Fibroblast of upper back skin (primary cell): ENCODE data around the gene COL2A1.
A peak's percentile ranks its signal among the peaks of the same experiment; 100 is the strongest.

Experiments
- DNase-seq: peaks from one replicate; pipeline ENCODE4 v3.0.0-alpha.2; 2013

The COL2A1 gene

GRCh38 chr12:47942614-47943225 lies 61.6 kb downstream of the COL2A1 start:
- DNase-seq: no peak

DNA sequence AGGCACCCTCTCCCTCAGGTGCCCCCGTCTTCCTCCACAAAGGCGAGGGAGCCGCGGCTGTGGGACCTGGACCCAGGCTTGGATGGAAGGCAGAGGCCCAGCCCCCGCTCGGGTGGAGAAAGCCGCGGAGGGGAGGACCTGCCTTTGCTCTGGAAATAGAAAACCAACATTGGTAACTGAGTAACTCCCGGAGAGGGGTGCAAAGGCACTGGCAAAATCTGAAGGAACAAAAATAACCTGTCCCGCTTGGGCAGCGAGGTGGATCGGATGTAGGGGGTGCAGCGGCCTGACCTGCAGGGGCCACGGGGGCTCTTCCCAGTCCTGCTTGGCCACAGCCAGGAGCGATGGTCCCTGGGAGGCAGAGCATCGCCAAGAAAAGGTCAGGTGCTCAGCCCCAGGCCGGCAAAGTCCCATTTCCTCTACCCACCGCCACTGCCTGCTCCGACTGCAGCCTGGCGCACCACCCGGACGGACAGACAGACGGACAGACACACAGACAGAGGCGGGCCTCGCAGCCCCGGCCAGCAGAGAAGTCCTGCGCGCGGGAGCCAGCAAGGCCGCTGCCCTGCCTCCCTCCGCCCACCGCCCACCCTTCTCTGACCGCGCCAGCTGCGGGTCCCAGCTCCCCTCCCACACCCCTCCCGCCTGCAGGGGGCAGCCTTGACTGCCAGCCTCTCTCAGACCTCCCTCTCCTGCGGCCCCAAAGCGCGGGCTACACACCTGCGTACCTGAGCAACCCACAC lies 62.2 kb downstream of the COL2A1 start:
- no peak for DNase-seq

DNA sequence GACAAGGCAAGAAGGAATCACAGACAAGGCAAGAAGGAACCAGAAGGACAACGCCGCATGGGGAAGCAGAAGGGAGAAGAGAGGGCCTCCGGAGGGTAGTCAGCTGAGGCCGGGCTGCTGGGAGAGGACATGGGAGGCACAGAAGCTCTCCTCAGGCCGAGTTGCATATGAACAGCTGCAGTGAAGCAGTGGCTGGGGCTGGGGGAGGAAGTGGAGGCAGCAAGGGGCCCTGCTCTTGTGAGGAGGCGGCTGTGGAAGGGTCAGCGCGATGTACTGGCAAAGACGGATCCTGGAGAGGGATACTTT lies 62.8 kb downstream of the COL2A1 start:
- no peak for DNase-seq

- DNase-seq: no peak
These were observed 63.4 kb downstream of the COL2A1 start for GRCh38 chr12:47940773-47941474.

- no peak for DNase-seq
These were observed 65.2 kb downstream of the COL2A1 start for GRCh38 chr12:47939009-47939601.

DNA sequence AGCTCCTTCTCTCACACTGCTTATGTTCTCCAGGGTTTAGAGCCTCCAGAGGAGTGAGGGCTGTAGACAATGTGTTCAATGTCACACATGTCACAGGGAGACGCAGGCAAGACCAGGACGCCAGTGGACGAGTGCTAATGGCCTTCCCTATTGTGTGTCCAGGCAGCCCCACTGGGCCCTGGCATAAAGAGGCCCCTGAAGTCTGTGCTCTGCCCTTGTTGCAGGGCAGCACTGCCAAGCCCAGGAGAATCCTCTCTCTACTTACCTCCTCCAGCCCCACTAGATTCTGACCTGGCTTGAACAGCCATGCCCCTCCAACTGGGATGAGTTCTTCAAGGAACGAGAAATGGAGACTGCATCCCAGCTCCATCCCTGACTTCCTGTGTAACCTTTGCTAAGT lies 65.7 kb downstream of the COL2A1 start:
- DNase-seq: no peak

- peak; percentile 52 for DNase-seq
These were observed 66.2 kb downstream of the COL2A1 start for GRCh38 chr12:47938093-47938492.

- peak; percentile 86 for DNase-seq
These were observed 69.1 kb downstream of the COL2A1 start for GRCh38 chr12:47935184-47935583.

DNA sequence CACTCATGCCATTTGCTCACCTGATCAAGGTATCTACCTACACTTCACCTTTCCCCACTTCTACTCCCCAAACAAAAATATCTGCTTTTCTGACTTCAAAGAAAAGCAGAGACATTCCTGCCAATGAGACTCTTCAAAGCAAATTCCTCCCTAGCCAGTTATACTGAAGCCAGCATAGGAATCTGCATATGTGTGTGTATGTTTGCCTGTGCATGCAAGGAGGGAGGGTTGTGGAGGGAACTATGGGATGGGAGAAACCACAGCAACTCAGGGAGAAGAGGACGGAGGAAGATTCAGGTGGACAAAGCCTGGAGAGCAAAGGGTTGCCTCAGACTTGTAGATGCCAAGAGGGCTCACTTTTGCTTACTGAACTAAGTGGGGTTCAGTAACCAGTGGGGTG lies 73.1 kb downstream of the COL2A1 start:
- no peak for DNase-seq

DNA sequence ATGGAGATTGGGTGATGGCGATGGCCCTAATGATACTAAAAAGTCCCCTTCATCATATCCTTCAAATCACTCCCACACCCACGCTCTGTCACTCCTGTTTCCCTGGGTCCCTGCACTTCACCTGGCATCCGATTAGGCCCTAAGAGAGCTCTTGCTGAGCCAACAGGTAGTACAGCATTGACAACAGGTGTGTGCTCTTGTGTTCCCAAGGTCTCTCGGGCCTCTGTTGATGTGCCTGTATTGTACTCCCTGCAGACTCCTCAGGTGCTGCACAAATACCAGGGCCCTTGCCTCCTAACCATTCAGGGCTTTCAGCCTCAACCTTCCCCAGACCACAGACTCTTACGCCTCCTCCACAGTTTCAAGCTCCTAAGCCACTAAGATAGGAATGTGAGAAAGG lies 73.6 kb downstream of the COL2A1 start:
- no peak for DNase-seq

GRCh38 chr12:47927346-47927745 lies 76.9 kb downstream of the COL2A1 start:
- no peak for DNase-seq
